GM21529 (cell line): ENCODE data around the gene TM9SF3.
"Not testable (repeated sequence)": the region's sequence is repeated elsewhere in the genome, so short reads cannot be mapped to it uniquely, and the experiment has no call there.

Experiments
- ATAC-seq: cut with Tn5 transposase; IDR thresholded peaks from one replicate; pipeline ENCODE4 v1.9.1; 2021; ENCODE audit not compliant: unreplicated experiment

Gene TM9SF3

DNA sequence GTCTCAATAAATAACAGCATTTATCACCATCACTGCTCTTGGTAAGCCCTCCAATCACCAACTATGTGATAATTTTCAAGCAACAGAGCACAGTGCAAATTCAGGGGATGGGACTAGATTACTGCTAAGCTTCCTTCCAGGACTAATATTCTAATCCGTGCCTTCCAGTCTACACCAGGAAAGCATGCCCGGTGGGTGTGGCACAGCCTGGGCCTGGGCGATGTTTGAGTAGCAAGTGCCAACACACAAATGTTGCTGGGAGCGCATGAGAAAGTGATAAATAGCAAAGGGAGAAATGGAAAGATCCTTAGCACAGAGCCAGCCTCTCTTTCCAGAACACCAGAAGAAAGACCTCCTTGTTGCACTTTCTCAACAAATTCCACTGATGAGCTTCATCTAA, 13.5 kb upstream of the TM9SF3 start:
- no peak for ATAC-seq

DNA sequence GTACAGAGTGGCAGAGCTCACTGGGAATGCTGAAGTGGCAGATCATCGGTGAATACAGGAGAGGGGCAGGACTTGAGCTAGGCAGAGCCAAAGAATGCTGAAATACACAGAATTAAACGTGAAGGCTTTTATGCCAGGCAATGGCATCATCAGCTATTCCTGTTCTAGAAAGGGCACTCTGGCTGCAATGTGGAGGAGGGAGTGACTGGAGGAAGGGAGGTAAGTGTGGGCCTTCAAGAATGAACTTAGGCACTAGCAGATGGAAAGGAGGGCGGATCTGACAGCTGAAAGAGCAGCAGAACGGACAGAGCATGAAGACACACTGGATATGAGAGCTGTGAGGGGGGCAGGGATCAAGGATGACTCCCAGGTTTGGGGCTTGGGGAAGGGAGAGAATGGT, 12.0 kb upstream of the TM9SF3 start:
- ATAC-seq = no peak

DNA sequence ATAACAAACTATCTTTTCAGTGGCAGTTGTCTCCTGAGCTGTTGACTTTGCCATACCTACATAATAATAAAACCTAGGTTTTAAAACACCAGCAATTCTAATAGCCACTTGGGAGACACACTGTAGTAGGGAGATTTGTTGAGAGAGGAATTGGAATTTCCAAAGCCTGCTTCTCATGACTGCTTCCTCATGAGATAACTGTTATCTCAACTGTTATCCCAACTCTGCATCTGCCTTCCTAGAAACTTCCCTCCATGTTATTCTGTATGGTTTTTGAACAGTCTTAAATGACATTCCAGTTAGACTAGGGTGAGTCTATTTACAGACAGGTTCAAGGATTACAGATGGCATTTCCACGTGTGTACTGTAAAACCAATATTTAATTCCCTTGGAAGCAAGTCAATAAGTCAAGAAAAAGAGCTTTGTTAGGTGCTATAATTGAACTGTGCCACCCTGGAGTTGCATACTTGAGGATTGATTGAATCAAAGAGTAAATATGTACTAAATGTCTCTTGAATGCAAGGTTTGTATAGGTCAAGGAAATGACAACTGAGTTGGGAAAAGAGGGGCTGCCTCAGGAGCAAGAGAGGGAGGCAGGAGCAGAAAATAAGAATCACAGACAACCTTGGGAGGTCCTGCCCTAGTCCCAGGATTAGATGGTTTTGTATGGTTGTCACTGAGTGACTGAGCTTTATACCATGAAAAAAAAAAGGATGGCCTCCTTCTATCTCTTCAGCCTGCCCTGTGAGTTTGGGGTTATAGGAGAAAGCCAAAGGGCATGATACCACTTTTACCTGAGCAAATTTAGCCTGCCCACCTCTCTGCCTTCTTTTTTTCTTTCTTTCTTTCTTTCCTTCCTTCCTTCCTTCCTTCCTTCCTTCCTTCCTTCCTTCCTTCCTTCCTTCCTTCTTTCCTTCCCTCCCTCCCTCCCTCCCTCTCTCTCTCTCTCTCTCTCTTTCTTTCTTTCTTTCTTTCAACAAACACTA, 9.9 kb upstream of the TM9SF3 start:
- ATAC-seq = no peak

DNA sequence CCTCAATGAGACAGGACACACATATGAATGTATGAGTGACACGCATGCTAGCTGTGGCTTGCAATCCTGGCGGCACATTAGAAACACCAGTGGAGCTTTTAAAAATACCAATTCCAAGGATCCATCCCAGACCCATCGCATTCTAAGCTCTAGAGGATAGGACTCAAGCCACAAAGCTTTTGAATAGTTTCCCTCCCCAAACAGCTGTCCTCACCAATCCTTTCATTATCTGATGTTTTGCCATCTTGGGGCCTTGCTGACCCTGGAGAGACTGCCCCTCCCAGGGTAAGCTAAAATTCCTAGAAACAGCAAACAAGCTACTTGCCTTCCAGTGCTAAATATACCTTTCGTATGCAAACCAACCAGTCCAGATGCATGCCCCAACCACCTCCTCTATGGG, 8.9 kb upstream of the TM9SF3 start:
- ATAC-seq = no peak

DNA sequence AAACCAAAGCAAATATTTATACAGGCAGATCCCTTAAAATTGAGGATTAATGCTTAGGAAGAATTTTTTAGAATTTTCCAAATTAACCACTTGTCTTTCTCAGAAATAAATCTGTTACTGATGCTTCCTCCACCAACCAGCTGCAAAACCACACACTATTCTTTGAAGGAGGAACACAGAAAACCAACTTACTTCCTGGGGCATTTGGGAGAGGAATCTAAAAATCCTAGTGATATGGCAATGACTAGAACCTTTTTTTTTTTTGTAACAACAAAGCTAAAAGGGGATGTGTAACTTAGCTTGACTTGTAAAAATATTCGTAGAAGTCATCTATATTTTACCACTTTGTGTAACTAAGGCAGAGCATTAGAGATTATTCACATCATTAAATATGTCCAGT, 5.1 kb upstream of the TM9SF3 start:
- ATAC-seq = no peak

DNA sequence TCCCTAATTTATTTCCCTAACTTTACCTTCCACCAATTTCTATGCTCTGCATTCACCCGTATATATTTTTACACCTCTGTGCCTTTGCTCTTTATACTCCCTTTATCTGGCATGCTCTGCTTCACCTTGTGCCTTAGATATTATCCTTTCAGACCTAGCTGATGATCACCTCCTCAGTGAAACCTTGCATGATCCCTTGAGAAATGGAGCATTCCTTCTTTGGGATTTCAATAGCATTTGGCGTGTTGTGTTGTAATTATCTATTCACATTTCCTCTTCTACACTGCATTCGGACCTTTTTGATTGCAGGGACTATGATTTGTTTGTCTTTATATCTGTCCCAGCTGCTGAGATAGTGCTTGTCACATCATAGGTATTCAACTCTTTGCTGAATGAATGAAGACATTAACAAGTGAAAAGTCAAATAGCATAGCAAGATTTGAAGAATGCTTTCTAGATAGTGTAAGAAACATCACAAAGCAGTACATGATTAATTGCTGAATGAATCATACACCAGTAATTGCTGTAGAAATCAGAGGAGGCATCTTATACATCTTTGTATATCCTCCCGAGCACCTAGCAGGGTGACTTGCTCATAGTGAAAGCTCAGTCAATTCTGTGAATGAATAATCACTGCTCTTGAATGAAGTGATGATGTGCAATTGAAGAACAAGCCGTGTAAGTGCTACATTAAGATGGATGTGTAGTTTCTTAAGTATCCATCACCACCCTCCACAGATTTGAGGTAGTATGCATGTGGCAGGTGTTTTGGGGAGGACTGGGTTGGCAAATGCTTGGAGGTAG, 2.0 kb upstream of the TM9SF3 start:
- peak; percentile 35 for ATAC-seq

DNA sequence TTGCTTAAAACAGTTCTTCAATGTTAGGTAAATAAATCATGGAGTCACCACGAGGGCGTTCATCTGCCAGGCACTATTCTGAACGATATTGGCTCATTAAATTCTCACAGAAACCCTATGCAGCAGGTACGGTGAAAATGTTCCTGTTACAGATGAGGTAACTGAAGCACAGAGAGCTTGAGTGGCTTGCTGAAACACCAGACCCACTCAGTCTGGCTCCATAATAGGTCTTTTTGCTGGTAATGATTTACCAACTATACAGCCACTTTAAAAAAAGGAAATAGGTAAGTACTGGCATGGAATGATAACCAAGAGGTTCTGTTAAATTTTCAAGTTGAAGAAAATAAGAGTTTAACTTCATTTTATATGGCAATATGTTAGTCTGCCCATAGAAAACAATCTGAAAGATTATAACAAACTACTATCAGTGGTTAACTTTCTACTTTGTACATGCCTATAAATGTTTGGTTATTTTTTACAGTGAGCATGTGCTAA, 1.3 kb upstream of the TM9SF3 start:
- ATAC-seq = no peak

DNA sequence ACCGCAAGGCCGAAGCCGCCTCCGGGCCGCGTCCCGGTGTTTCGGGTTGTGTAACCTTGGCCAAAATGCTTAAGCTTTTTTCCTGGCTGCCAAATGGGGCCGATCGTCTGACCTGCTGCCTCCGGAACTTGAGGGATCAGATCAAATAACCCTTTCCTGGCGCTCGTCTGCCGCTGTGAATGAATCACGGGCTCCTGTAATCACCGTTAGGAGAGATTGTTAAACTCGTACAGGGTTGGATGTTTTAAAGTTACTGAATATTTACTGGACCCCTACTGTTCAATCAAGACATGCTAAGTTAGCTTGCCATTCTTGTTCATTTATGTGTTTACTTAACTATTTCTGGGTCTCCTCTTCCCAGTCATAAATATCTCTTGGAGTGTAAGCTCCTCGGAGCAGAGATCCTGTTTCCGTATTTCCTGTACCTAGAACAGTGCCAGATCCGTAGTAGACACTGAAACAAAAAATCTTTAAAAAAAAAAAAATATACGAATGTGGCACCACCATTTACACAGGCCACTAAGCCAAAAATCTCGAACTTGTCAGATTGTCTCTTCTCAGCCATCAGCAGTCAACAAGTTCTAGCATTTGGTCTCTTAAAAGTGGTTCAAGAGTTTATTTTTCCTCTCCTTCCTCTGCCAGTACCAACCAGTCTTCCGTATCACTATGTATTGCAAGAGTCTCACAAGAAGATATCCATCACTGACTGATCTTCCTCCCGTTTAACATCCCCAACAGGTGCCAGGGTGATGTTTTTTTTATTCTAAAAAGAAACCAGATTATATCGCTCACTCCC, 650 bp upstream of the TM9SF3 start:
- no peak for ATAC-seq

- peak; percentile 18 for ATAC-seq
Measured at GRCh38 chr10:96585736-96586418, 935 bp downstream of the TM9SF3 start.

DNA sequence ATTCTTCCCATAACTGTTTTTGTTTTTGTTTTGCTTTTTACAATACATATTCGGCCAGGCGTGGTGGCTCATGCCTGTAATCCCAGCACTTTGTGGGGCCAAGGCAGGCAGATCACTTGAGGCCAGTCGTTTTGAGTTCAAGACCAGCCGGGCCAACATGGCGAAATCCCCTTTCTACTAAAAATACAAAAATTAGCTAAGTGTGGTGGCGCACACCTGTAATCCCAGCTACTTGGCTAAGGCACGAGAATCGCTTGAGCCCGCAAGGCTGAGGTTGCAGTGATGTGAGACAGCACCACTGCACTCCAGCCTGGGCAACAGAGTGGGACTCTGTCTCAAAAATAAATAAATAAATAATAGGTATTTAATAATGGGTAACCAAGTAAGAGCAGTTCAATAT, 2.3 kb downstream of the TM9SF3 start:
- ATAC-seq = no peak

DNA sequence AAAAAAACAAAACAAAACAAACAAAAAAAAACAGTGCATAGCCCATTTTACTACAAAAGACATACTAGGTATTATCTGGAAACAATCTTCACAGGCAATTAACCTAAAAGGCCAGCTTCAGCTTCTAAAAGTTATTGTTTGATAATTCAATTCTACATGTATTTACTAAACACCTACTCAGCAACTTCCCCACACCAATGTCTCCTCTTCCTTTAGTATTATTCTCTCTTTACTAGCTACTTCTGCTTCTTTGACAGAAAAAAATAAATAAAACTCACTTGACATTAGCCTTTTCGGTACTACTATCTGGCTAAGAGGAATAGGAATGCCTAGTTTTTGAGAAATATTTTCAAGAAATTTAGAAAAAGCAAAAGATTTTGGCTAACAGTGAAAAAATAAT, 2.8 kb downstream of the TM9SF3 start:
- ATAC-seq = no peak

DNA sequence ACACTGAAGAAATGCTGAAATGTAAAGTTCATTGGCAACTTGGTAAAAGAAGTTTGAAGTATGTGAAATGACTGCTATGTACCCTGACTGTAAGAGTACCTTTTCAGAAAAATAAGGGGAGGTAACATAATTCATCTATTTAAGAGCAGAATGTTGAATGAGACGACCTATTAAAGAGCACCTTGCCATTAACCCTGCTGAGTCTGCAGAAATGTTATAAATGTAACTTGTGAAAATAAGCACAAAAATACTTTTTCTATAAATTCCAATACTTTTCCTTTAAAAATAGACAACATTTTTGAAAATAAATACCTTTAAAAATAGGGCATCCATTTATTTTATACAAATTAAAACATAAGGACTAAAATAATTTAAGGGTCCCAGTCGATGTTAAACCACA, 7.7 kb downstream of the TM9SF3 start:
- no peak for ATAC-seq

DNA sequence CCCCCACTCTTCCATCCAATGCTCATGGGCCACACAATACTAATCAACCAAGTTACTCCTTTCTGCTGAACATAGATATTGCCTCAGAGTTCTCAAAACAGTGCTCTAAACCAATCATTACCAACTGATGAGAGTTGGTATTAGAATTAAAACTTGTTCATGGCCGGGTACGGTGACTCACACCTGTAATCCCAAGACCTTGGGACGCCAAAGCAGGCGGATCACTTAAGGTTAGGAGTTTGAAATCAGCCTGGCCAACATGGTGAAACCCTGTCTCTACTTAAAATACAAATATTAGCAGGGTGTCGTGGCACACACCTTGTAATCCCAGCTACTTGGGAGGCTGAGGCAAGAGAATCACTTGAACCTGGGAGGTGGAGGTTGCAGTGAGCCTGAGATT, 8.2 kb downstream of the TM9SF3 start:
- no peak for ATAC-seq

- no peak for ATAC-seq
Measured at GRCh38 chr10:96578022-96578421, 8.8 kb downstream of the TM9SF3 start.

GRCh38 chr10:96577069-96577468, 9.7 kb downstream of the TM9SF3 start:
- ATAC-seq = no peak

DNA sequence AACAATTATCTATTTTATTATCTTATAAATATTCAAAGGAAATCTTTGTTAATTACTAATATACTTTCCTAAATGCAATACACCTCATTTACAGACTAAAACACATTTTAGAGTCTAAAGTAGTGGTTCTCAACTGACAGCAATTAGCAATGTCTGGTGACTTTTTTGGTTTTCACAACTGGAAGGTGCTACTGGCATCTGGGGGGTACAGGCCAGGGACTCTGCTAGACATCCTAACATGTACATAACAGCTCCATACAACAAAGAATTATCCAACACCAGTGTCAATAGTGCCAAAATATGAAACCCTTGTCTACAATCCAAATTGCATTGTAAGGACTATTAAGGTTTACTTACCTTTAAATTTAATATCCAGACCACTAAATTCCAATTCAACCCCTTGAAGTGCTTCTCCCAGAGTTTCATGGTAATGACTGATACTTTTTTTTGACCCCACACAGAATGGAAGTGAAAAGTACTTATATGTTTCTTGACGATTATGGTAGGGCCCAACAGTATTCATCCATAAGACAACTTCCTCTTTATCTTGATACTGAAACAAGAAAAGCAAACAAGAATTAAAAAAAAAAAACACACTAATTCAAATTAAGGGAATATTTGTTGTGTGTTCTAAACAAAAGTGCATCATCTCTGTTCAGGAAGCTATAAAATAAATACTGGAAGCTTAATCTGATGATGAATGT, 10.4 kb downstream of the TM9SF3 start:
- no peak for ATAC-seq

DNA sequence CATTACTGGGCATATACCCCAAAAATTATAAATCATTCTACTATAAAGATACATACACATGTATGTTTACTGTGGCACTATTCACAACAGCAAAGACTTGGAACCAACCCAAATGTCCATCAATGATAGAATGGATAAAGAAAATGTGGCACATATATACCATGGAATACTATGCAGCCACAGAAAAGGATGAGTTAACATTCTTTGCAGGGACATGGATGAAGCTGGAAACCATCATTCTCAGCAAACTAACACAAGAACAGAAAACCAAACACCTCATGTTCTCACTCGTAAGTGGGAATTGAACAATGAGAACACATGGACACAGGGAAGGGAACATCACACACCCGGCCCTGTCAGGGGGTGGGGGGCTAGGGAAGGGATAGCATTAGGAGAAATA, 12.2 kb downstream of the TM9SF3 start:
- not testable (repeated sequence) for ATAC-seq

DNA sequence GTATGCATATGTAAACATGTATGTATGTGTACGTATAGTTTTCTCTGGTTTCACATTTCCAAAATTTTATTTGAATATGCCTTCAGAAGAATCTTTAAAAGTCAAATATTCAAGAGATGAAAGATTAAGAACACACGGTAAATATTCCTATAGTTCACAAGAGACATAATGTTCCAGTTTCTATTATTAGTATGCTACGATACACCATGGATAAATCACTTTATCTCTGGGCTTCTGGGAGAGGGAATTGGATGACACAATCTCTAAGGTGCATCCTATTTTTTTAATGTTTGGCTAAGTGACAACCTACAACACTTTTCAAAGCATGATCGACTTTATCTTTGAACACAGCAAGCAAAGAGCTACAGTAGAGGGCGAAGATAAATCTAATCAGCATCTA, 13.8 kb downstream of the TM9SF3 start:
- ATAC-seq = no peak

- no peak for ATAC-seq
Measured at GRCh38 chr10:96570983-96571964, 15.5 kb downstream of the TM9SF3 start.
